Caco-2 (cell line): ENCODE data around the gene MED14. TPM values are rescaled to one million over a fixed set of nuclear protein-coding genes. Genes with fewer than 3 reads are reported as not detected.
A peak's percentile ranks its signal among the peaks of the same experiment; 100 is the strongest.

ENCODE experiments used
- BruUV-seq: library from RNA; stranded (reverse); fragments of 400-500 nt; replicated peaks from 2 replicates; lab custom pipeline; 2021; lab: Mats Ljungman, UMichigan
- CTCF ChIA-PET: fragments of 300-600 bp; sonication (Branson Sonifier 250); formaldehyde crosslinking; loops from one replicate; lab custom pipeline; 2022; ENCODE audit warnings: antibody characterized with exemption; lab: Charles Lee
- POLR2A ChIA-PET: fragments of 300-600 bp; sonication (Branson Sonifier 250); formaldehyde crosslinking; loops from one replicate; lab custom pipeline; 2022; ENCODE audit warnings: antibody characterized with exemption; lab: Charles Lee
- DNase-seq, 2 experiments: peaks; one replicate each; pipeline versions ENCODE4 v3.0.0 to v3.0.0-alpha.2; 2020 to 2022
- H3K27me3 ChIP-seq: replicated peaks from 2 replicates; pipeline ENCODE4 v1.6.0; 2011; ENCODE audit warnings: low read length; ENCODE audit not compliant: control insufficient read depth, insufficient read depth
- H3K36me3 ChIP-seq: 2 replicates; pipeline ENCODE4 v1.5.1; 2011; ENCODE audit warnings: low read length; ENCODE audit not compliant: control insufficient read depth, insufficient read depth
- H3K4me1 ChIP-seq: fragments of 250-450 bp; sonication (Bioruptor Pico); 2 replicates; pipeline ENCODE4 v1.5.1; 2020; ENCODE audit warnings: mild to moderate bottlenecking
- H3K4me3 ChIP-seq: 2 replicates; pipeline ENCODE4 v1.5.1; 2011; ENCODE audit warnings: low read depth, mild to moderate bottlenecking, control low read depth, low read length
- H3K9me3 ChIP-seq: fragments of 250-450 bp; sonication (Bioruptor Pico); 2 replicates; pipeline ENCODE4 v1.5.1; 2020; ENCODE audit warnings: mild to moderate bottlenecking, moderate library complexity
- H3K27ac Mint-ChIP-seq: one replicate; pipeline ENCODE4 v1.8.0; 2022; ENCODE audit warnings: mixed read lengths; ENCODE audit not compliant: unreplicated experiment
- H3K27me3 Mint-ChIP-seq: one replicate; pipeline ENCODE4 v1.8.0; 2022; ENCODE audit warnings: mixed read lengths; ENCODE audit not compliant: insufficient read depth, unreplicated experiment
- H3K36me3 Mint-ChIP-seq: one replicate; pipeline ENCODE4 v1.8.0; 2022; ENCODE audit warnings: mild to moderate bottlenecking, mixed read lengths; ENCODE audit not compliant: insufficient read depth, unreplicated experiment
- H3K4me1 Mint-ChIP-seq: one replicate; pipeline ENCODE4 v1.8.0; 2022; ENCODE audit warnings: low read depth, mixed read lengths; ENCODE audit not compliant: unreplicated experiment
- H3K4me3 Mint-ChIP-seq: one replicate; pipeline ENCODE4 v1.8.0; 2022; ENCODE audit warnings: mild to moderate bottlenecking, moderate library complexity, mixed read lengths; ENCODE audit not compliant: unreplicated experiment
- H3K9me3 Mint-ChIP-seq: one replicate; pipeline ENCODE4 v1.8.0; 2022; ENCODE audit warnings: mixed read lengths; ENCODE audit not compliant: unreplicated experiment
- CTCF ChIP-seq, 2 experiments: fragments of 200-600 bp in 1 of 2; IDR thresholded peaks; 1 replicate in 1 of 2; 2 replicates in 1 of 2; pipeline versions ENCODE4 v1.5.1 to v1.8.0; 2011 to 2022; ENCODE audit warnings: antibody characterized with exemption in 1 of 2, control low read depth in 1 of 2, inconsistent platforms in 1 of 2, low read depth in 1 of 2, low read length in 1 of 2, mild to moderate bottlenecking in 1 of 2, moderate library complexity in 1 of 2; ENCODE audit not compliant: insufficient read depth in 1 of 2, severe bottlenecking in 1 of 2, unreplicated experiment in 1 of 2
- intact Hi-C: fragments of 100-400 bp; cut with micrococcal nuclease; formaldehyde crosslinking; loops from one replicate; pipeline ENCODE4 v1.10.0; 2022; ENCODE audit not compliant: unreplicated experiment
- total RNA-seq: library from RNA; stranded (reverse); gene quantifications from 2 replicates; pipeline ENCODE4 v1.2.3, GENCODE V29; 2022

The MED14 gene
- total RNA-seq, 1 experiment from 2014 or later, result 42.6 TPM

GRCh38 chrX:40671126-40671525 is 64.2 kb downstream of the MED14 start:
- no peaks in the 10 kb centered on the region for H3K4me1 Mint-ChIP-seq
- H3K4me3 ChIP-seq, result no peak overlapping the region
- intact Hi-C loops, result no loop called here
- H3K4me1 ChIP-seq, result no peaks in the 10 kb centered on the region
- H3K9me3 ChIP-seq, result no peaks in the 10 kb centered on the region
- TF ChIP-seq CTCF (IDR thresholded peaks at IDR 0.05; ENCODE audit: insufficient read depth in 1 of 2, low read depth in 1 of 2, low read length in 1 of 2, severe bottlenecking in 1 of 2, unreplicated experiment in 1 of 2), result no peak
- H3K27me3 Mint-ChIP-seq, result no peaks in the 10 kb centered on the region
- H3K27ac Mint-ChIP-seq, result no peak overlapping the region
- no TSS peak for BruUV-seq
- H3K36me3 ChIP-seq, result no peaks in the 10 kb centered on the region
- H3K36me3 Mint-ChIP-seq, result peaks cover 44% of the 10 kb centered on the region
- H3K27me3 ChIP-seq, result no peaks in the 10 kb centered on the region
- CTCF ChIA-PET, result no interaction called here
- no peak for DNase-seq
- POLR2A ChIA-PET, result no interaction called here
- no peak overlapping the region for H3K4me3 Mint-ChIP-seq
- H3K9me3 Mint-ChIP-seq, result no peaks in the 10 kb centered on the region

GRCh38 chrX:40663880-40664630 is 71.3 kb downstream of the MED14 start:
- POLR2A ChIA-PET, result no interaction called here
- CTCF ChIA-PET, result no interaction called here
- Mint-ChIP-seq H3K9me3 (no peaks in the 10 kb centered on the region), H3K4me3 (no peak overlapping the region), H3K27ac (no peak overlapping the region), H3K4me1 (no peaks in the 10 kb centered on the region), H3K36me3 (peaks cover 41% of the 10 kb centered on the region), H3K27me3 (no peaks in the 10 kb centered on the region)
- H3K4me3 ChIP-seq, result no peak overlapping the region
- DNase-seq, result peak in 1 of 2 experiments; percentile 24
- intact Hi-C loops, result loop anchor here (5.0 kb wide), 1 partner anchor 73 kb away; the partner anchor contains the start of gene MED14
- no peaks in the 10 kb centered on the region for H3K9me3 ChIP-seq
- no TSS peak for BruUV-seq
- no peaks in the 10 kb centered on the region for H3K4me1 ChIP-seq
- peak in 1 of 2 experiments; percentile 33 for TF ChIP-seq CTCF (IDR thresholded peaks at IDR 0.05; ENCODE audit: insufficient read depth in 1 of 2, low read depth in 1 of 2, low read length in 1 of 2, severe bottlenecking in 1 of 2, unreplicated experiment in 1 of 2)
- no peaks in the 10 kb centered on the region for H3K27me3 ChIP-seq
- no peaks in the 10 kb centered on the region for H3K36me3 ChIP-seq

GRCh38 chrX:40663078-40663740 is 72.1 kb downstream of the MED14 start:
- CTCF ChIA-PET, result no interaction called here
- H3K4me1 Mint-ChIP-seq, result no peaks in the 10 kb centered on the region
- H3K27me3 Mint-ChIP-seq, result no peaks in the 10 kb centered on the region
- intact Hi-C loops, result loop anchor here (5.0 kb wide), 1 partner anchor 74 kb away; the partner anchor contains the start of gene MED14
- no peak overlapping the region for H3K27ac Mint-ChIP-seq
- H3K4me3 ChIP-seq, result no peak overlapping the region
- POLR2A ChIA-PET, result no interaction called here
- no peaks in the 10 kb centered on the region for H3K9me3 ChIP-seq
- no peaks in the 10 kb centered on the region for H3K36me3 ChIP-seq
- no peaks in the 10 kb centered on the region for H3K4me1 ChIP-seq
- H3K4me3 Mint-ChIP-seq, result no peak overlapping the region
- no TSS peak for BruUV-seq
- peaks cover 41% of the 10 kb centered on the region for H3K36me3 Mint-ChIP-seq
- no peaks in the 10 kb centered on the region for H3K27me3 ChIP-seq
- TF ChIP-seq CTCF (IDR thresholded peaks at IDR 0.05; ENCODE audit: insufficient read depth in 1 of 2, low read depth in 1 of 2, low read length in 1 of 2, severe bottlenecking in 1 of 2, unreplicated experiment in 1 of 2), result no peak
- no peaks in the 10 kb centered on the region for H3K9me3 Mint-ChIP-seq
- DNase-seq, result no peak
